KG1 (cell line): ENCODE measurements around the gene NKX2-1.

Experiments used
- DNase-seq: peaks from one replicate; lab custom pipeline; 2025; lab: John Stamatoyannopoulos, UW

NKX2-1 gene

DNA sequence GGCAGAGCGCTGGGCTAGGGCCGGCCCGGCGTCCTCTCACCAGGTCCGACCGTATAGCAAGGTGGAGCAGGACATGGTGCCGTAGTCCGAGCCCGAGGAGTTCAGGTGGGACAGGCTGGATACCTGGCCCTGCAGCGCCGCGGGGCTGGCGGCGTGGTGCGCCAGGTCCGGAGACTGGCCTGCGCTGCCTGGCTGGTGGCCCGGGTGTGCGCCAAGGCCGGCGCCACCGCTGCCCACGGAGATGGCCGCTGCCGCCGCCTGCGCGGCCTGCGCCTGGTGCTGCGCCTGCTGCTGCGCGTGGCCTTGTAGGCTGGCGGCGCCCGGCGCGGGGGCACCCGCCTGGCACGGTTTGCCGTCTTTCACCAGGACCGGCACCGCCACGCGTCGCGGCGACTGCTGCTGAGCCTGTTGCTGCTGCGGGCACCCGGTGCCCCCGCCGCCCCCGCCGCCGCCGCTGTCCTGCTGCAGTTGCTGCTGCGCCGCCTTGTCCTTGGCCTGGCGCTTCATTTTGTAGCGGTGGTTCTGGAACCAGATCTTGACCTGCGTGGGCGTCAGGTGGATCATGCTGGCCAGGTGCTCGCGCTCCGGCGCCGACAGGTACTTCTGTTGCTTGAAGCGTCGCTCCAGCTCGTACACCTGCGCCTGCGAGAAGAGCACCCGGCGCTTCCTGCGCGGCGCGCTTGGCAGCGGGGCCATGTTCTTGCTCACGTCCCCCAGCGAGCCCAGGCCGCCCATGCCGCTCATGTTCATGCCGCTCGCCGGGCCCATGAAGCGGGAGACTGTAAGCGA, 2.6 kb downstream of the NKX2-1 start:
- no peak for DNase-seq

DNA sequence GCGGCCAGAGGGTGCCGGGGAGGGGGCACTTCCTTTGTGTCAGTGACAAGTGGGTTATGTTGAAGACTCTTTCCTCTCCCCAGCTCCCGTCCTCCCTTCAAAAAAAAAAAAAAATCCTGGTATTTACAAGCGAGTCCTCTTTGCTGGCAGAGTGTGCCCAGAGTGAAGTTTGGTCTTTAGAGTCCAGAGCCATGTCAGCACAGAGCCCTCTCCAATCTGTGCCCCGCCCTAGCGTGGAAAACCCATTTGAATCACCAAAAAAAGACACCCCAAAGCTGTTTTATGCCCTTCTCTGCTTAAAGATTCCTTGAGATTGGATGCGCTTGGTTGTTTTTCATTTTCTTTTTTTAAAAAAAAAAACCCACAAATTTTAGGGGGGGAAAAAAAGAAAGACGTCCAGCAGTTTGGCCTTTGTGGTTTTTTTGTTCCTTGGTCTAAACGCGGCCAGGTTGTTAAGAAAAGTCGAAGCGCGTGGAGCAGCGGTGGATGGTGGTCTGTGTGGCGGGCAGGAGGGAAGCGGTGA, 3.3 kb downstream of the NKX2-1 start:
- no peak for DNase-seq

DNA sequence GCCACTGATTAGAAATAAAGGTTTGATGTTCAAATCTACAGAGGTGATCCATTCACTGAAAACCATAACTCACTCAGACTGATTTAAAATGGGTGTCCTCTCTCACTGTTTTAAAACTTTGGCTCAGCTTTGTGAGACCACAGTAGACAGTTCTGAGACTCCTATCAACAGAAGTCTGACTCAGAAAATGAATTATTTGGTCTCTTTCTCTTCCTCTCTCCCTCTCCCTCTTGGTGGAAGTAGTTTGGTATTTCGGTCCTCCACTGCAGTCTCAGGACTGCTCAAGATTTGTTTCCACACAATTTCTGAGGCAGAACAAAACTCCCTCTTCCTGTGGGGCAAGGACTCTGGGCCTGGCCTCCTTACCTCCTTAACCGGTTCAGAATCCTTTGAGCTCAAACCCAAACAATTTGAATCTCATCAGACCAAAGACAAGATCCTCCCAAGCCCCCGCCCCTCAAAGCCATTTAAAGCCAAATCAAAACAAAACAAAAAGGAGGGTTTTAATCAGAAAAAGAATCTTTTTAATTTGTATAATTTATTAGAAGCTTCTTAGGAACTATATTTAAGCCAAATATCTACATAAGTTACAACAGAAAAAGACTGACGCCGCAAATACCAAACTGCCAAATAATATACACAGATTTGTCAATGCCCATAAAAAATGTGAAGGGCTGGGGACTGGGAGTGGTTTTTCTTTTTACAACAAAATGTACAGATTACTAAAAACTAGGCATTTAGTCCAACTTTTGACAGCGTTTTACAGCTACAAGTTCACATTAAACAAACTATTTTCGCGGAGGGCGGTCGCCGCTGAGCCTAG, 3.9 kb downstream of the NKX2-1 start:
- DNase-seq = no peak

DNA sequence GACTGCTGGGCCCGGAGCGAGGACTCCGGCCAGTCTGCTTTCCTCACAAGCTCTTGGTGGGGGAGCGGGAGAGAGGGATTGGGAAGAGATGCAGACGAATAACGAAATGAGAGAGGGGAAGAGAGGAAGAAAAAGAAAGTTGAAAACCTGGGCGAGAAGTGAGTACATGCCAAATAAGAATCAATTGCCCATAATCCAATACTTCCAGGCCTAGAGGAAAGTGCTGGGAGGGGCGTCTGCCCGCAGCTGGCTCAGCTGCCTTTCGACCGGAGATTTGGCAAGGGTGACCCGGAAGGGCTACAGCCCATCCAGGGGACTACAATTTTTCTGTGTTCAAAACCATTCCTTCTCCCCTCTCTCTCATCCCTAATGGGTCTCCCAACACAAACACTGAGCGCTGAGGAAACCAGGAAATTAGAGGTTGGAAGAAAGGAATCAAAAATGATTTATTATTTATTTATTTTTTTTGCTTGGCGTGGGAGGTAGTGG, 4.9 kb downstream of the NKX2-1 start:
- no peak for DNase-seq

DNA sequence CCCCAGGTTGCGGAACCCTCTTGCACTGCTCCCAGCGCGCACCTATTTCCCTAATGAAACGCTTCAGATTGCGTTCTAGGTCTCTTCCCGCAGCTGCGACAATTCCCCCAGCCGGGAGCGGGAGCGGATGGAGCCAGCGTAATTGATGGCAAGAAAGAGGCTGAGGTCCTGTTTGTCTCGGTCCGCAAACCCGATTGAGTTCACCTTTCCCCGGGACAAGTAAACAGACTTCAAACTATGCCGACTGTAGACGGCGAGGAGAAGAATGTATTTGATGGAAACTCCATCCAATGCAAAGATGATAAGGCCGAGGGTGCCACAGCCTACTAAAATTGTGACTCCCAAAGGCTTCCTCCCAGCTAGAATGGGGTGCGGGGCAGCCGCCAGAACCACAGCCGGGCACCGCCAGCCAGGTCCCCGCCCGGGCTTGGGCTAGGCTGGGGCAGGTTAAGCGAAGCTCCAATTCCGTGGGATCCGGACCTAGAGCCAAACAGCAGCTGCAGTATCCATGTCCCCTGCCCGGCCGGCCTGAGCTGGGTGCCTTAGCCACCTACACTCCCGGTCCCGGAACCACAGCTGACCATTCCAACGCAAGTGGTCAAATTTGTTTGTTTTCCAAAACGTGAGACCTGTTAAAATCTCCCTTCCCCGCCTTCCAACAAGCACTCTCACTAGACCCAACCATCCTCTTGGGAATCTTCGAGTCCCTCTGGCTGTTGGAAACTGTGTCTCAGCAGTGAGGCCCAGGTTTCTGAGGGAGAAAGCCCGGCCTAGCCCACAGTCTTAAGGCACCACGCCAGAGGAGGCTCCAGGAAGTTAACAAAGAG, 5.5 kb downstream of the NKX2-1 start:
- DNase-seq = no peak

DNA sequence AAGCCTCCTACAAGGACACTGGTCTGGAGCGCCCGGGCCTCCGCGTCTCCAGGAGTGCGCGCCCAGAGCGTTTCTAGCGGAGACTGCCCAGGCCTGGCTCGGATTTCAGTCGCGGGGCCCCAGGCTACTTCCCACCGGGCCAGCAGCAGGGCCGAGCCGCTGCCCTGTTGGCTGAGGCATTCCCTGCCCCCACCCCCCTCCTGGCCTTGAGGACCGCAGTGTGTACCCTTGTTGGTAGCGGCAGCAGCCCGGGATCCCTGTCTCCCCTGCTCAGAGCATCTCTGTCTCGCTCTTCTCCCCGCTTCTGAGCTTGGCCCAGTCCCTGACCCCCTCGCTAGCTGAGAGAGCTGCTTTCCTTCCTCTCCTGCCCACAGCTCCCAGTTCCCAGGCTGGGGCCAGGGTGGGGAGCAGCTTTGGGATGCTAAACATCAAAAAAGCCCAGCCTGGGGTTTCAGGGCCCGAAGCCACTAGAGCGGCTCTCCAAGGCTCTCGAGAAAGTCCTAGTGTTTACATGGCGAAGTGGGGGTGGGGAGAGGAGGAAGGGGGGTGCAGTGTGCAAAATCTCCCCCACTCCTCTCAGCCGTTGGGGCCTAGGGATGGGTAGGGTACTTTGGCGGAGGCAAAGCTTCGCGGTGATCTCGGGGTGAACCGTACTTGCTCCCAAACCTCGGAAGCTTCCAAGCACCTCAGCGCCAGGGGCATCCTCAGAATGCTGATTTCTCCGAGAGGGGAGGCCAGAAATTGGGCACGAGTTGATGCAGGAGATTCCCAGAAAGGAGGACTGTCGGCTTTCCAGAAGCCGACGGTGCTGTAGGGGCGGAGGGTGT, 6.4 kb downstream of the NKX2-1 start:
- no peak for DNase-seq

DNA sequence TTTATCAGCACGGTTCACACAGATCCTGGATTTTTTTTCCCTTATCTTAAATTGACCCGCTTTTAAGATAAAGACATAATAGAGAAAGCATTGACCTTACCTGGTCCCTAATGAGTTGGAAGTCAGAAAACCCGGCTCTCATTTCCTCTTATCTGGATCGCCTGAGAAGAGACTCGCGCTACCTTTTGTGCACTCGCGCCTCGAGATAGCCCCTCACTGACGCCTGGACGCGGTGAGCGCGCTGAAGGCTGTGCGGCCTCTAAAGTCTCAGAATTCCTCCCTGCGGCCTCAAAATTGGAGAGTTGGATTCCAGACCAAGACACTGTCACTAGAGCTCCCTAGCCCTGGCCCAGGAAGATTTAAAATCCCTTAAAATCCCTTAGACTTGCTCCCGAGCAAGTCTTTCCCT, 7.0 kb downstream of the NKX2-1 start:
- DNase-seq = no peak

DNA sequence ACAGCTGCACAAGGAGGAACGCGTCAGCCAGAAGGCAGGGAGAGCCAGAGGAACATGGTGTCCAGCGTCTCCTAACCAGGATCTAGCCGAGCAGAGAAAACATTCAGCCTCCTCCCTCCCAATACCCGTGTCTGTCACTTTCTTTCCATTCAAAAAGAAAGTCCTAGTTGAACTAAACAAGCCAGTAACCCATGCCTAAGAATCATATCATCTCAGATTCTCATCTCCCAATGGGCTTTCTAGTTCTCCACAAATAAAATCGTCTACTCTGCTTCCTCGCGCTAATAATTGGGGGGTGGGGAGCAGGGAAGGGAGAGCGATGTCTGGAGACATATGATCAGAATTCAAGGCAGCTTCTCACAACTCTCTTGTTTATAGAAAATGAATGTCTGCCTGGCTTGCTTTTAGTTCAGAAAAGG, 7.4 kb downstream of the NKX2-1 start:
- DNase-seq = no peak

DNA sequence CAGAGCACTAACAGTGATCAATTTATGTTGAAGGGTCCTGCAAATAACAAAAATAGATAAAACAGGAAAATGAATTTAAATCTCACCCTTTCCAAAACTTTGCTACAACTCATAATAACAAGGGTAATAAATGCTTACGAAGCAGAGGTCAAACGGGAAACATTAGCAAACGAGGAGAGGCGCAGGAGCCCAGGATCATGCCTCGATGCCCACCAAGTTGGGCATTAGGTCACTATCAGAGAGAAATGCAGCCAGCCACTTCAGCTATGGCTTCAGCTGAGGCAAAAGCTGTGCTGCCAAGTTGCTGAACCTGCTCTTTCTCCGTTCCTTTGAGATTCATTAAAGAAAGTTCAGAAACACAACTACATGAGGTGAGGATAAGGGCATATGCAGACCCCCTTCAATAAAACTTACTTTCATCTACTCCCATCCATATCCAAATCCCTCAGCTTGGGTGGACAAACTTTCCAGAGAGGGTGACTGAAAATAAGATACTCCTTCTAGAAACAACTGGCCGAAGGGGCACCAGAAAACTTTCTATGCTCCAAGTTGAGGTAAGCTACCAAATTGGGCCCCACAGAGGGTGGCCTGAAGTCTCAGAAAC, 7.9 kb downstream of the NKX2-1 start:
- no peak for DNase-seq

DNA sequence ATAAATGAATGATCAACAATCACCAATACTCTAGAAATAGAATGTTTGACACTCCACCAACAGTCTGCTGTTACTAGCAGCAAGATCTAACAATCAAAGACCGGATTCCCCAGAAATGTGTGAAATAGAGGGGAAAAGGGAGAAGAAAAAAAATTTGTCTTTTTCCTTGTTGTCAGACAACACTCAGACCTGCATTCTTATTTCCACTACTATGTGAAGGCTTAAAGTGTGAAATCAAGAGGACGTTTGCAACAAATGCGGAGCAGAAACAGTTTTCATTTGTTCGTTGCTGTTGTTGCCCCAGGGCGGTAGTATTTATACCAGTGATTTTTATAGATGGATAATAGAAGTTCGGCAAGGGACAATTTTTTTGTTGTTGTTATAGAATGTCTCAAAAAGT, 9.2 kb downstream of the NKX2-1 start:
- DNase-seq = no peak

DNA sequence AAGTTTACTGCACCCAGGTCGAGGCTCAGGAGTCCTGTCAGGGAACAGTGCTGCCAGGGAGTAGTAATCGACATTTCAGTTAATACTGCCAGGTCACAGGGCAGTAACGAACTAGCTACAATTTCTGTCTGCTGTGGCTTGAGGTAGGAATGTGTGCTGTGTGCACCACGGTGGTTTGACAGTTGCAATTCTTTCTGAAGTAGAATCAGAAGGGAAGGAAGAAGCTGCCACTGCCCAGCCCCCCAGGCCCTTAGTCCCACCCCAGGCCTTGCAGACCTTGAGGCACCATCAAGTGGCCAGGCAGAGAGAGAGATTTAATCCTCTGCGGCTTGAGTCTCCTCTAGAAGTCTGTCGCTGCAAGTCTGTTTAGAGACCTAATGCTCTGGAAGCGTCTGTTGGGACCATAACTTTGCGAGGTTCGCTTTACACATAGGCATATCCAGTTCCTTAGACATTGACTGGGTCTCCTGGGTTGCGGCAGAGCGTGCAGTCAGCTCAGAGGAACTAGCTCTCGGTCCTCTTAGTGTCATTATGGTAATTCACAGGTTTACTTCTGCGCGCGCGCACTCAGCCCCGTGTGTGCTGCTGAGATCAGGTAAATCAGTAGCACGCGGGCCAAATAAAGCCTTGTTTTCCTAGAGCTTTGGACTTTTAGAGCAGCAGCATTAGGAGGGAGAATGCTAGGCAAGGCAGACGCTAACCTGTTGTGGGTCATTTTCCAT, 9.8 kb downstream of the NKX2-1 start:
- DNase-seq = no peak

DNA sequence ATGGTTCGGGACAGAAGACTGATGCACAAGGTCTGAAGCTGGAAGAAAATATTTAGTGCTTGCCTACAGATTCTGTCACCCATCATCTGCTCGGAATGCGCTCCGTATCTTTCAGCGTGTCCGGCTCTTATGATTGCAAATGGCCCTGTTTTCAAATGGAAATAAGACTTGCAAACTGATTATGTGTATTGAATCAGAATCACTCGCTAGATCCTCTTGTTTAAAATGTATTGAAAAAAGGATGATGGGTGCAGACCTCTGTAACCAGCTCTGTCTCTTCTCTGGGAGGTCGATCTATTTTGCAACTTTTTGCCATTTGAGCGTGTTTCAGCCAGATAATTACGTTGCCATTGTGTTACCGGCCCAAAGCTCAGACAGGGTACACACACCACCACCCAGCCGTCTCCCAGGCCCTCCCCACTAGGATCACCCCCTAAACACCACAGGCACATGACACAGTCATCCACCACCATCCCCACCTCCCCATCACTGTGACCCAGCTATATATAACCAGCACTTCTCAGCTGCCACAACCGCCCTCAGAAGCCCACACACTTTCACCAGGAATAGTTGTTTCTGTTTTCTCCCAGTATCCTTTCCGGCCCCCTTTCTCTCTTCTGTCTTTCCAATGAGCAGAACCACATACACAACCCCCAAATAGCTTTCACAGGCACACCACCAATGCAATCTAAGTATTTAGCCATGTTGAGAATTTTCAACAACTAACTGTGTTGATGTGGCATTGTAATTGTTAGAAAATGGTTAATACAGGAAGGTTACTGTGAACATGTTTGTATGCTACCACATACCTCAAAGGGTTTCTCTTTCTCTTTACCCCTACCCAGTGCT, 10.7 kb downstream of the NKX2-1 start:
- no peak for DNase-seq

DNA sequence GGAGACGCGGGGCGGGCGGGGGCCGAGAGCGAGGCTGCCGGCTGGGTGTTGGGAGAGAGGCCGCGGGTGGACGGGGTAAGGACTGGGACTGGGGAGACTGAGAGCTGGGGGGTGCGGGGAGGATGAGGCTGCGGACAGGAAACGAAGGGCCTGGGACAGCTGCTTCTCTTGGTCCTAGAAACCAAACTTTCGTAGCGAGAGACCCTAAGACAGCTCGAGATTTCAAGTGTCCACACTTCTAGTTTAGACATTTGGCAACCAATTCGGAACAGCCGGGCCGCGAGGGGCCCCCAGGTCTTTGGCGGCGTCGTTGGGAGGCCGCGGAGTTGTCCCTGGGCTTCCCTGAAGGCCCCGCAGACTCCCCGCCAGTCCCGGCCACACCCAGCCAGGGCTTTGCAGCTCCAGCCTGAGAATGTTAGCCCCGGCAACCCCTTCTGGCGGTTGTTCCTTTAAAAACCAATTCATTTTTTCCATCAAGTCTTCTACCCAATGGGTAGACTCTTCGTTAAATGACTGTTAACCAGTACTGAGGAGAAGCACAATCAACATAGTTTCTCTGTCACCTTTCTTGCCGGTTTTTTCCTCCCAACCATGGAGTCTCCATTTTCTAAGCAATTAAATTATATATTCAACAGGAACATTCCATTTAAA, 11.5 kb downstream of the NKX2-1 start:
- no peak for DNase-seq

DNA sequence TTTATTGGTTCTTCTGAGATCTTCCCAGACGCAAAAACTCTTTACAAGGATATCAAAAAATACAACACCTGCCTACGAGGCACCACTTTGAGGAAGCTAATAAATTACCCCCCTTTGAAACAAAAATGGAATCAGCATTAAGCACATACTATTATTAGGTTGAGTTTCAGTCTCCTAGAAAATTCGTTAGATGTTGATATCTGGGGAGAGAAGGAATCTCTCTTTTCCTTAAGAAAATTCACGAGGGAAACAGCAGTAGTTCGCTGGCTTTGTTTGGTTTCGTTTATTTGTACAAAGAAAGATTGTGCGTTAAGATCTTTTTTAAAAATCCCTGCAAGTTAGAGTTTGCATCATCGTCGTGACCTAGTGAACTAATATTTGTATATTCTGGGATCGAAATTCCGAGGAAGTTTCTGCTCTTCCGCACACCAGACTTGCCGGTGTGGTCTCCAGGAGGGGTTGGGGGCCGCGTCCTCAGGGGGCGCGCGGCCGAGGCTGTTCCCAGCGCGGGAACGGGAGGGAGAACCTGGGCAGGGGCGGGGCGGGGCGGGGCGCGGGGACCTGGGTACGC, 12.1 kb downstream of the NKX2-1 start:
- DNase-seq = no peak

DNA sequence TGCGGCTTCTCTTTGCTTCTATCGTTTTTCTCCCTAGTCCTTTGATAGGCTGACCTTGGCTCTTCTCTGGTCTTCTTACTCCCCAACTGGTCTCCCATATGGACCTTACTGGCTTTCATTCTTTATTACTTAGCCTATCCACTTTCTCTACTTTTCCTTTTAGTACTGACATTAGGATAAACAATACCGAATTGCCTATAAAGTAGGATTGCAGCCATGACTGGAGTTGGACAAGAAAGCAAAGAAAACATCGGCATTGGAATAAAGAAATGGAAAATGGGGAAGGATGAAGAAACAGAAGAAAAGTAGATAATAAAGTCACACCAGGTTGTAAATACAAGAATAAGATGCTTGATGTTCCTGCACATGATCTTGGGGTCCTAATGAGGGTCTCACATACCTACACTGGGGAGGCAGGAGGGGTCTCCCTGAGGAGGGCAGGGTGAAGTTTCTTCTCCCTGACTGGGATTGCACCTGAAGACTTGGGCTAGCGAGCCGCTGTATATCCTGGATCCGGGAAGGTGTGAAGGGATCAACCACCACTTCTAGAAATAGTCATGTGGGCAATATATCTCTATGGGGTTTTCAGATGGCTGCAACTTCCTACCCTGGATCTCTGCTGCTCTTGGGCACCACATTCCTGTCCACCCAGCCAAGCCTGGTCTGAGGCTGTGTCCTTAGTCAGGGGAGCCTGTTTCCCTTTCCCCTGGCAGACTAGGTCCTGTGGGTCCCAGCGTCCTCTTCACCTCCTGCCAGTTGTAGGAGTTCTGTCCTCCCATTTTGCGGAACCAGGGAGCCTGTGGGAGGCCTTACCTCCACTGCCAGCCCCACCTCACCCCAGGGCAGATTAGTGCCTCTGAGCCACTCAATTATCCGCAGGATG, 13.1 kb downstream of the NKX2-1 start:
- DNase-seq = no peak

DNA sequence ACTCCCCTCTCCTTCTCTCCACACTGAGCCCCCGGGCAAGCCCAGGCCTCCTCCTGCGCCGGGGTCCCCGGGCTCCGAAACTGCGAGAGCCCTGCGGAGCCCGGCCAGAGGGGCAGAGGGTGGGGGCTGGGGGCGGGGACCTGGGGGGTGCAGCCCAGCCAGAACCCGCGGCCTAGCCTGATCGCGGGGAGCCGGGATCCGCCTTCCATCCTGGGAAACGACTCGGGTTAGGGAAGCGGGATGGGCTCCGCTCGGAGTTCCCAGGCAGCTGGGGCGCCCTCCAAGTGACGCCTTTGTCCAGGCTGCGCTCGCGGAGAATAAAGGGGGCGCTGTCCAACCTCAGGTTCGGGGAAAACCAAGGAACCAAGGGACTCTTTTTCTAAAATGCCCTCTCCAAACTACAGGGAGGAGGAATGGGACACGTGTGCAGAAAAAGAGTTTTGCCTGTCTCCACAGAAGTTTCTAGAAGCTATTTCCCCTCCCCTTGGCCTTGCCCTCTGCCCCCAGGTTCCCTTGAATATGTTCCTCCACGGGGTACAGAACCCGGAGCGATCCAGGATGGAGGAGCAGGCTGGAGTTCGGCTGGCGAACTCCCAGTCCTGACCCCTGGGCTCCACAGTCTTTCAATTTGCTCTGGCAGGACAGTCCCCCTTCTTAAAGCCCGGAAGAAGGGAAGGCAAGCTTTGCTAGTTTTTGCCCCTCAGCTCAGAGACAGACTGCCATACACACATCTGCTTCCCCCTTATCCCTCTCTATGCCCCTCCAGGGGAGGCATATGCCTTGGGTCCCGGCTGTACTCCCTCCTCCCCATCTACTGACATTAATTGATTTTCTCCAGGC, 13.9 kb downstream of the NKX2-1 start:
- DNase-seq = no peak
